Mesendoderm (in vitro differentiated cells): Measurements from ENCODE around the gene IRS2.

Experiments used
- DNase-seq: peaks from one replicate; pipeline ENCODE4 v3.0.0; 2013
- H2AK5ac ChIP-seq: 2 replicates; pipeline ENCODE4 v1.6.1; 2013; ENCODE audit warnings: low read length, inconsistent platforms
- H2BK120ac ChIP-seq: 2 replicates; pipeline ENCODE4 v1.6.1; 2013; ENCODE audit warnings: low read depth, mild to moderate bottlenecking, low read length, moderate library complexity, mixed read lengths
- H2BK15ac ChIP-seq: replicated peaks from 2 replicates; pipeline ENCODE4 v1.6.1; 2013; ENCODE audit warnings: low read depth, mild to moderate bottlenecking, moderate library complexity
- H2BK5ac ChIP-seq: 2 replicates; pipeline ENCODE4 v1.6.1; 2013; ENCODE audit warnings: low read length, inconsistent platforms
- H3K18ac ChIP-seq: 2 replicates; pipeline ENCODE4 v1.6.1; 2013; ENCODE audit warnings: mild to moderate bottlenecking, low read length, mixed read lengths
- H3K23ac ChIP-seq: one replicate; pipeline ENCODE4 v1.6.1; 2013; ENCODE audit warnings: low read length
- H3K27ac ChIP-seq: 2 replicates; pipeline ENCODE4 v1.5.1; 2013; ENCODE audit warnings: low read depth, mild to moderate bottlenecking, inconsistent platforms, low read length, moderate library complexity
- H3K27me3 ChIP-seq: 2 replicates; pipeline ENCODE4 v1.6.1; 2013; ENCODE audit warnings: low read length, control low read depth, mild to moderate bottlenecking, inconsistent platforms; ENCODE audit not compliant: insufficient read depth, poor library complexity
- H3K36me3 ChIP-seq: 2 replicates; pipeline ENCODE4 v1.6.1; 2013; ENCODE audit warnings: low read length, inconsistent platforms; ENCODE audit not compliant: control insufficient read depth, insufficient read depth
- H3K4ac ChIP-seq: one replicate; pipeline ENCODE4 v1.6.1; 2013; ENCODE audit warnings: low read depth, mild to moderate bottlenecking, low read length, moderate library complexity
- H3K4me1 ChIP-seq: 2 replicates; pipeline ENCODE4 v1.6.1; 2013; ENCODE audit warnings: low read depth, low read length, inconsistent platforms; ENCODE audit not compliant: control insufficient read depth
- H3K4me2 ChIP-seq: 2 replicates; pipeline ENCODE4 v1.6.1; 2013; ENCODE audit warnings: low read length
- H3K4me3 ChIP-seq: 2 replicates; pipeline ENCODE4 v1.5.1; 2013; ENCODE audit warnings: mild to moderate bottlenecking, low read length
- H3K56ac ChIP-seq: one replicate; pipeline ENCODE4 v1.6.1; 2013; ENCODE audit warnings: low read length
- H3K79me1 ChIP-seq: 2 replicates; pipeline ENCODE4 v1.6.1; 2013; ENCODE audit warnings: low read length, inconsistent platforms
- H3K79me2 ChIP-seq: 2 replicates; pipeline ENCODE4 v1.6.1; 2013; ENCODE audit warnings: mild to moderate bottlenecking, low read length; ENCODE audit not compliant: control insufficient read depth, insufficient read depth
- H3K9ac ChIP-seq: 2 replicates; pipeline ENCODE4 v1.6.1; 2013; ENCODE audit warnings: low read length, inconsistent platforms
- H4K5ac ChIP-seq: one replicate; pipeline ENCODE4 v1.6.1; 2013; ENCODE audit warnings: low read length
- H4K8ac ChIP-seq: one replicate; pipeline ENCODE4 v1.6.1; 2013; ENCODE audit warnings: low read depth, mild to moderate bottlenecking, control low read depth, low read length, moderate library complexity
- WGBS: extraction: QIAGEN DNeasy Blood & Tissue Kit; methylation state at CpG from one replicate; pipeline ENCODE4 v1.1.7; 2013; ENCODE audit warnings: low lambda C conversion rate, missing lambda C conversion rate; ENCODE audit not compliant: insufficient coverage; ENCODE audit errors: extremely low coverage; 5-methylcytosine and 5-hydroxymethylcytosine counted together

IRS2 gene

DNA sequence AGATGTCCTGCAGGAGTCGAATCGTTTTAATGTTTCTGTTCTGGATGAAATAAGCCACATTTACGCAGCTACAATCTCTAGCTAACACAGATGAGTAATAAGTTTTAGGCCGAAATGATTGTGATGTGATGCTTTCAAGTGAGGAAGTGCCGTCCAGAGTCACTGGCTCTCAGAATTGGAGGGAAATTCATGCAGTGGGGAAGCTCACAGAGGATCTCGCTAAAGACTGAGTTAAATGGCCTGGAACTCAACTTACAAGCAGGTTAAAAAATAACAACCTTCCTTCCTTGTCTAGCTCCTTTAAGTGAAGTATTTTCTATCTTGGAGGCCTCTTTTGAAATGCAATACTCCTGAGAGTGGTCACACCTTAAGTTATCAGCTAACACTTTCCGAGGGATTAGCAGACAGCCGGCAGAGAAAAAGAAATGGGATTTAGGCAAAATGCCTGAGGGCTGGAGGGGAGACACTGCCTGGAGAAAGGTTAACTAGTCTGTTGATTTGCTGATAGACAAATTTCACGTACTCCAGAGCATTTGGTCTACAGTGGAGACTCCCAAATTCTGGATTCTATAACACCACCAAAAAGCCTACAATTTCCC lies 74.2 kb downstream of the IRS2 start:
- Histone ChIP-seq H3K27ac (peak overlapping the region; percentile 84), H3K4ac (no peak overlapping the region), H2BK15ac (no peak overlapping the region), H3K23ac (no peak overlapping the region), H2BK120ac (no peak overlapping the region), H4K5ac (no peak overlapping the region), H3K4me3 (no peak overlapping the region), H3K79me2 (no peaks in the 10 kb centered on the region), H4K8ac (no peak overlapping the region), H3K36me3 (no peaks in the 10 kb centered on the region), H3K79me1 (no peaks in the 10 kb centered on the region), H3K4me2 (no peak overlapping the region), H3K18ac (no peak overlapping the region), H3K4me1 (peaks cover 6% of the 10 kb centered on the region), H3K9ac (no peak overlapping the region), H3K27me3 (no peaks in the 10 kb centered on the region), H3K56ac (peak overlapping the region; percentile 75), H2BK5ac (peak overlapping the region; percentile 46), H2AK5ac (no peak overlapping the region)
- DNase-seq, result peak; percentile 96
- no CpG with 5 or more reads among the region's 9 CpGs for WGBS

DNA sequence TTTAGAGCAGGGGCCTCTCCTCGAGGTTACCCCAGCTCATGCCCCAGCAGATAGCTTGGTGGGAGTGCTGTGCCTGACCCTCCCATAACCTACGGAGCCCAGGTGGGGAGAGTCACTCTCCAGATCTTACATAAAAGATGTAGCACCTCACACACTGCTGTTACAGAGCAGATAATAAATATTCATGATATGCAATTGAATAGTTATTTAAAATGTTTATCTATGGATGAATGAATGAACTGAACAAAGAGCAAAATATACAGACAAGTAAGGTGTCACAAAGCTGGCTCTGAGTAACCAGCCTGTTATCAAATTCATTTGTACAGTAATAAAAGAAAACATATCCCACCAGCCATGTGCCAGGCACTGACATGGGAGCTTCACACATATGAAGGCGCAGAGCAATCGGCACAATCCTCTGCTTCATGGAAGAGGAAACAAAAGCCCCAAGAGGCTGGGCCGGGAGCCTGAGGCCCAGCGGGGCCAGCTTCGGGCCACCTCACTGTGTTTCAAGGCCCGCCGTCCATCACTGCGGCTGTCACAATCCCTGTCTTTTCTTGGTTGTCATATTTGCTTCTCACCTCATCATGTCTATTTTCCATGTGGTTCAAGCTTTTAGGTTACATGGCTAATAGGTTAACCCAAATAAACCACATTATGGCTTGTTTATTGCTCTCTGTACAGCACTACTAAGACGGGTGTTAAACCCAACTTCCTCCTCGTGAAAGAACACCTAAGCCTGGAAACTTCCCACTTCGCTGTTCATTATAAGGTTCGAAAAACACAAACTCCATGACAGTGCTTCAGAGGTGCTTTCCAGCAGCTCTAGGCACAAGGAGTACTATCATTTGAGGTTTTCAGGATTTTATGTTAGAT lies 78.4 kb downstream of the IRS2 start:
- Histone ChIP-seq H3K56ac (no peak overlapping the region), H2BK5ac (no peak overlapping the region), H2BK15ac (no peak overlapping the region), H3K23ac (no peak overlapping the region), H4K5ac (no peak overlapping the region), H2AK5ac (no peak overlapping the region), H3K9ac (no peak overlapping the region), H4K8ac (no peak overlapping the region), H3K79me1 (no peaks in the 10 kb centered on the region), H3K4me1 (peaks cover 4% of the 10 kb centered on the region), H3K36me3 (no peaks in the 10 kb centered on the region), H3K4me2 (no peak overlapping the region), H2BK120ac (no peak overlapping the region), H3K4ac (no peak overlapping the region), H3K18ac (peak overlapping the region; percentile 61), H3K27me3 (no peaks in the 10 kb centered on the region), H3K4me3 (no peak overlapping the region), H3K27ac (no peak overlapping the region), H3K79me2 (no peaks in the 10 kb centered on the region)
- no CpG with 5 or more reads among the region's 14 CpGs for WGBS
- no peak for DNase-seq

DNA sequence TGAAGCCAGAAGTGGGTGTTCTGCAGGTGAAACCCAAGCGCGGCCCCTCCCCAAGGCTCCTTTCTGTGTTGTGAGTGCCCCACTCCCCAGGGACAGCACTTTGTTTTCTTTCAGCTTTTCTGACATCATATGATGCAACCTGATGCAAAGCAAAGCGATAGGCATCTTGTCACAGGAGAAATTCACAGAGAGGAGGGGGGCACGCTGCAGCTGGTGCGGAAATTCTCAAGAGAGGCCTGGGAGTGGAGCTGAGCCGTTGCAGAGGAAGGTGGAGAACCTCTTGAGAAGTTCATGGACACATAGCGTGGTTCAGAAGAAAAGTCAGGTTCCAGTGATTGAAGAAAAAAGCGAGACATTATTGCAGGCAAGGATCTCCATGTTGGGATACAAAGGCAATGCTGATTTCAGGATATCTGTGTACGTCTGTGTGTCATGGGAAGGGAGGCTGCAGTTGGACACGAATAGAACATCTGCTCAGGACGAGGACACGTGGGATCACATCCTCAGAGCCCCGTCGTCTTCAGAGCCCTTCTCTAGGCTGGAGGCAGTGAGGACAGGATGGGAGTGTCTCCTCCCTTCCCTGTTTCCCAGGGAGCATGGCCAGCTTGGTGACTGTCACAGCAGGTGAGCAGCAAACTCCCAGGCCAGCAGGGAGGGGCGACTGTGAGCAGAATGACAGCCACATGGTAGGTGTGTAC lies 79.2 kb downstream of the IRS2 start:
- Histone ChIP-seq H3K4me1 (peaks cover 4% of the 10 kb centered on the region), H2BK15ac (no peak overlapping the region), H3K36me3 (no peaks in the 10 kb centered on the region), H3K56ac (no peak overlapping the region), H3K9ac (no peak overlapping the region), H4K8ac (no peak overlapping the region), H2BK5ac (no peak overlapping the region), H3K18ac (no peak overlapping the region), H3K79me1 (no peaks in the 10 kb centered on the region), H3K4me3 (no peak overlapping the region), H3K79me2 (no peaks in the 10 kb centered on the region), H3K23ac (no peak overlapping the region), H3K27me3 (no peaks in the 10 kb centered on the region), H3K4ac (no peak overlapping the region), H2AK5ac (no peak overlapping the region), H3K27ac (no peak overlapping the region), H3K4me2 (no peak overlapping the region), H4K5ac (no peak overlapping the region), H2BK120ac (no peak overlapping the region)
- no CpG with 5 or more reads among the region's 15 CpGs for WGBS
- peak; percentile 89 for DNase-seq

DNA sequence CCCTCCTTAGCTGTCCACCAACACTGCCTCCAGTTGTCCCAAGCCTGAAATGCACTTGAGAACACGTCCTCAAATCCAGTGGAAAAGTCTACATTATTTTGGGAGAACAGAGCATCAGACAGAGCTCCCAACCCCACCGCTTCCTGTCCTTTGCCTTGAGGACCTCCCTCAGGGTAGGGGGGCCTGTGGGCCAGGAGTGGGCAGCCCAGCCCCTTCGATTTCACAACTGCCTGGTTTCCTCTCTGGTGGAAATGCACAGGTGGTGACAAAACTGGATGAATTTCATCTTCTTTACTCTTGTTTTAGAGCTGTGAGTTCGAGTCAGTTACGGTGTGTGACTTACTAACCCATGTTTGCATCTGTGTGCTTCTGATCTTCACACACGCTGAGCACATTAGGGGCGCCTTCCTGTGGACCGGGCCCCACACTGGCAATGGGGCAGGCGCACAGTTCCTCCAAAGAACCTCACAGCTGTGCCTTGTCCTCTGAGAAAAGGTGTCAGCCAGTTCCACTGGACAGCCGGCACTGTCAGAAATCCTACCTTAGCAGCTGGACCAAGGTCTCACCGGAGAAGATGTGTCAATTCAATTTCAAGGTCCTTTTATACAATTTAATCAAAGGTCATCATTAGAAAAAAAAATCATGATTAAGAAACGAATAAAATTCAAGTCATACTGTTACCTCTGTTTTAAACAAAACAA lies 80.2 kb downstream of the IRS2 start:
- Histone ChIP-seq H3K79me2 (no peaks in the 10 kb centered on the region), H2AK5ac (no peak overlapping the region), H2BK15ac (no peak overlapping the region), H3K9ac (no peak overlapping the region), H3K4ac (no peak overlapping the region), H4K8ac (no peak overlapping the region), H3K79me1 (no peaks in the 10 kb centered on the region), H4K5ac (no peak overlapping the region), H2BK120ac (no peak overlapping the region), H3K36me3 (no peaks in the 10 kb centered on the region), H3K4me1 (no peaks in the 10 kb centered on the region), H3K27ac (no peak overlapping the region), H3K56ac (no peak overlapping the region), H2BK5ac (no peak overlapping the region), H3K4me3 (no peak overlapping the region), H3K4me2 (no peak overlapping the region), H3K23ac (no peak overlapping the region), H3K18ac (no peak overlapping the region), H3K27me3 (no peaks in the 10 kb centered on the region)
- WGBS, result no CpG with 5 or more reads among the region's 12 CpGs
- no peak for DNase-seq

DNA sequence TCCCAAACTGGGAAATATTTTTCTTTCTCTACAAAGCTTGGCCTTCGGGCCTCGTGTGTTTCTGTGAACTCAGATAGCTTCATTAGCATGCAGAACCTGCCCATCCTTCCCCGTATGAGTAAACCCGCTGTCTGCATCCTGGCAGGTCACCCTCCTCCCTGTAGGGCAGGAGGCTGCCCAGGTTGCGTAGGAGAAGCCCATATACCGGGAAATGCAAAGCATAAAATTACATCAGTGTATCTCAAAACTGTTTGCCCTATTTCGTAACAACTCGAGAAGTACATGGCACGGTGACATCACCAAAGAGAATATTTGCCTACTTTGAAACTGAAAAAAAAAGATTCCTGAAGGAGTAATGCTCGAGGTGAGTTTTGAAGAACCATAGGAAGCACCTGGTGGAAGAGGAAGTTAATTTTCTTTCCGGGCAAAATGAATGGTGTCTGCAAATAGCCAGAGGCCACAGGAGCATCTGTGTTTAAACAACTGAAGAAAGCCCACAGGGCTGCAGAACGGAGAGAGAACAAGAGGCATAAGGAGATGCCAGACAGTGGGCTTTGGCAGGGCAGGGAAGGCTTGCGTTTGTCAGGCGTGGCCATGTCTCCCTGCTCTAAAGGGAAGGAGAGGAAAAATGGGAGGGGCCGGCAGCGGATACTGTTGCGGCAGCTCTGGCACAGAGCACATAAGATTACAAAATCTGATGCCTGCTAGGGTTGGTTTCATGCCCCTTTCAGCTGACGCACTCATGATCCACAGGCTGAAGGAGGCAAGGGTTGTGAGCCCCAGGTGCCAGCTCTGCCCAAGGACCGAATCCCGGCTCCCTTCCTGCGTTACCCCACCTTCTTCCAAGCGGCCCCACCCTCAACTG lies 81.4 kb downstream of the IRS2 start:
- H3K23ac ChIP-seq, result no peak overlapping the region
- H2BK5ac ChIP-seq, result no peak overlapping the region
- no peaks in the 10 kb centered on the region for H3K36me3 ChIP-seq
- no peak overlapping the region for H3K27ac ChIP-seq
- H2BK15ac ChIP-seq, result no peak overlapping the region
- H3K4me1 ChIP-seq, result no peaks in the 10 kb centered on the region
- H3K4me3 ChIP-seq, result no peak overlapping the region
- H3K79me2 ChIP-seq, result no peaks in the 10 kb centered on the region
- WGBS, result no CpG with 5 or more reads among the region's 22 CpGs
- no peaks in the 10 kb centered on the region for H3K27me3 ChIP-seq
- no peak overlapping the region for H3K4ac ChIP-seq
- DNase-seq, result no peak
- no peak overlapping the region for H3K4me2 ChIP-seq
- no peak overlapping the region for H4K8ac ChIP-seq
- no peak overlapping the region for H3K9ac ChIP-seq
- H2AK5ac ChIP-seq, result no peak overlapping the region
- no peak overlapping the region for H3K56ac ChIP-seq
- no peak overlapping the region for H4K5ac ChIP-seq
- H3K79me1 ChIP-seq, result no peaks in the 10 kb centered on the region
- H3K18ac ChIP-seq, result no peak overlapping the region
- no peak overlapping the region for H2BK120ac ChIP-seq
